ENCODE results near the gene RABGGTB.
"Not testable (repeated sequence)": the region's sequence is repeated elsewhere in the genome, so short reads cannot be mapped to it uniquely, and the experiment has no call there.

RABGGTB gene

GRCh38 chr1:75785983-75786853, at the start of gene RABGGTB:
RABGGTB (plus strand) TSS chr1:75786256; CDS start chr1:75786272, 16 bp downstream.
- DNase-seq = peak; percentile 99

- no peak for DNase-seq
Measured at GRCh38 chr1:75742047-75742625, 43.9 kb upstream of the RABGGTB start.

GRCh38 chr1:75745276-75745675, 40.8 kb upstream of the RABGGTB start:
- DNase-seq = no peak

- not testable (repeated sequence) for DNase-seq
Measured at GRCh38 chr1:75757210-75757609, 28.8 kb upstream of the RABGGTB start.

GRCh38 chr1:75758543-75758942, 27.5 kb upstream of the RABGGTB start:
- not testable (repeated sequence) for DNase-seq

- no peak for DNase-seq
Measured at GRCh38 chr1:75764057-75764655, 21.9 kb upstream of the RABGGTB start.

GRCh38 chr1:75765697-75766355, 20.2 kb upstream of the RABGGTB start:
- no peak for DNase-seq

- no peak for DNase-seq
Measured at GRCh38 chr1:75768016-75768415, 18.0 kb upstream of the RABGGTB start.

GRCh38 chr1:75770761-75771160, 15.3 kb upstream of the RABGGTB start:
- no peak for DNase-seq

- DNase-seq = no peak
Measured at GRCh38 chr1:75771978-75772377, 14.1 kb upstream of the RABGGTB start.

- DNase-seq = not testable (repeated sequence)
Measured at GRCh38 chr1:75777812-75778211, 8.2 kb upstream of the RABGGTB start.

GRCh38 chr1:75778694-75779093, 7.4 kb upstream of the RABGGTB start:
- not testable (repeated sequence) for DNase-seq

GRCh38 chr1:75780183-75780582, 5.9 kb upstream of the RABGGTB start:
- DNase-seq = not testable (repeated sequence)

GRCh38 chr1:75783920-75784319, 2.1 kb upstream of the RABGGTB start:
- DNase-seq = not testable (repeated sequence)

- no peak for DNase-seq
Measured at GRCh38 chr1:75785320-75785982, 605 bp upstream of the RABGGTB start.

- no peak for DNase-seq
Measured at GRCh38 chr1:75786901-75787493, 941 bp downstream of the RABGGTB start.

GRCh38 chr1:75787524-75787923, 1.5 kb downstream of the RABGGTB start:
- no peak for DNase-seq

GRCh38 chr1:75789988-75790387, 3.9 kb downstream of the RABGGTB start:
- DNase-seq = no peak

- no peak for DNase-seq
Measured at GRCh38 chr1:75791022-75791421, 5.0 kb downstream of the RABGGTB start.

GRCh38 chr1:75792091-75792490, 6.0 kb downstream of the RABGGTB start:
- DNase-seq = no peak

- DNase-seq = no peak
Measured at GRCh38 chr1:75794382-75794781, 8.3 kb downstream of the RABGGTB start.

- DNase-seq = no peak
Measured at GRCh38 chr1:75795703-75796193, 9.7 kb downstream of the RABGGTB start.
